ENCODE measurements around the gene RPS6KB1.
"Not testable (repeated sequence)": the region's sequence is repeated elsewhere in the genome, so short reads cannot be mapped to it uniquely, and the experiment has no call there.

DNA sequence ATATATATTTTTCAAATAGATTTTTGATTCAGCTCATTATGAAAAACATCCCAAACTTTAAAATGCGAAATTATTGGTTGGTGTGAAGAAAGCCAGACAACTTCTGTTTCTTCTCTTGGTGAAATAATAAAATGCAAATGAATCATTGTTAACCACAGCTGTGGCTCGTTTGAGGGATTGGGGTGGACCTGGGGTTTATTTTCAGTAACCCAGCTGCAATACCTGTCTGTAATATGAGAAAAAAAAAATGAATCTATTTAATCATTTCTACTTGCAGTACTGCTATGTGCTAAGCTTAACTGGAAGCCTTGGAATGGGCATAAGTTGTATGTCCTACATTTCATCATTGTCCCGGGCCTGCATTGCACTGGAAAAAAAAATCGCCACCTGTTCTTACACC lies 54.4 kb downstream of the RPS6KB1 start:
- not testable (repeated sequence) for TF ChIP-seq CTCF (IDR thresholded peaks at IDR 0.05 in 8 of 11, conservative IDR thresholded peaks at IDR 0.05 in 3 of 11); POLR2AphosphoS5 (IDR thresholded peaks at IDR 0.05); POLR2A (IDR thresholded peaks at IDR 0.05)
